OCI-LY3 (cell line): Measurements from ENCODE around the gene BRINP1.

ENCODE experiments used
- H2AFZ ChIP-seq: fragments of 200-600, 300-600 bp; shearing (Covaris generic); 2 replicates; pipeline ENCODE4 v1.6.0; 2014; ENCODE audit warnings: antibody characterized with exemption, low read depth, low read length
- H3K27ac ChIP-seq: fragments of 200-600, 300-600 bp; sonication (generic); 2 replicates; pipeline ENCODE4 v1.5.1; 2014; ENCODE audit warnings: mild to moderate bottlenecking, low read length, moderate library complexity, mixed read lengths
- H3K27me3 ChIP-seq: fragments of 200-600, 300-600 bp; sonication (generic); 2 replicates; pipeline ENCODE4 v1.6.1; 2014; ENCODE audit warnings: low read depth, low read length, mixed read lengths
- H3K36me3 ChIP-seq: fragments of 200-600, 300-600 bp; sonication (generic); replicated peaks from 2 replicates; pipeline ENCODE3; 2014; ENCODE audit warnings: low read depth, low read length, mixed read lengths
- H3K4me1 ChIP-seq: fragments of 300-600, 200-600 bp; sonication (generic); 2 replicates; pipeline ENCODE4 v1.6.1; 2014; ENCODE audit warnings: low read length, mixed read lengths
- H3K4me2 ChIP-seq: fragments of 200-600, 300-600 bp; sonication (generic); 2 replicates; pipeline ENCODE4 v1.6.1; 2014; ENCODE audit warnings: low read length, mixed read lengths
- H3K4me3 ChIP-seq: fragments of 300-600, 200-600 bp; sonication (generic); 2 replicates; pipeline ENCODE4 v1.5.1; 2014; ENCODE audit warnings: antibody characterized with exemption, mild to moderate bottlenecking, low read length, moderate library complexity
- H3K79me2 ChIP-seq: fragments of 300-600, 200-600 bp; shearing (Covaris generic); 2 replicates; pipeline ENCODE4 v1.6.1; 2014; ENCODE audit warnings: mild to moderate bottlenecking, low read length, mixed read lengths
- H3K9ac ChIP-seq: fragments of 300-600, 200-600 bp; shearing (Covaris generic); 2 replicates; pipeline ENCODE4 v1.6.0; 2014; ENCODE audit warnings: mild to moderate bottlenecking, low read length, moderate library complexity
- H3K9me3 ChIP-seq: fragments of 200-600, 300-600 bp; shearing (Covaris generic); 2 replicates; pipeline ENCODE4 v1.6.1; 2014; ENCODE audit warnings: low read length, mixed read lengths; ENCODE audit not compliant: insufficient read depth
- H4K20me1 ChIP-seq: fragments of 200-600, 300-600 bp; sonication (generic); 2 replicates; pipeline ENCODE4 v1.6.1; 2016; ENCODE audit warnings: low read length, mixed read lengths; ENCODE audit not compliant: insufficient read depth
- EZH2phosphoT487 ChIP-seq: fragments of 200-600 bp; shearing (Covaris generic); IDR thresholded peaks from 2 replicates; pipeline ENCODE4 v1.6.1; 2018; ENCODE audit warnings: antibody characterized with exemption, mixed run types, low read depth
- TF ChIP-seq, protein P1 (sequence below): fragments of 200-600, 300-600 bp; sonication (generic); IDR thresholded peaks from 2 replicates; pipeline ENCODE4 v1.5.1; 2014; ENCODE audit warnings: antibody characterized with exemption, low read length, low read depth

BRINP1 gene

DNA sequence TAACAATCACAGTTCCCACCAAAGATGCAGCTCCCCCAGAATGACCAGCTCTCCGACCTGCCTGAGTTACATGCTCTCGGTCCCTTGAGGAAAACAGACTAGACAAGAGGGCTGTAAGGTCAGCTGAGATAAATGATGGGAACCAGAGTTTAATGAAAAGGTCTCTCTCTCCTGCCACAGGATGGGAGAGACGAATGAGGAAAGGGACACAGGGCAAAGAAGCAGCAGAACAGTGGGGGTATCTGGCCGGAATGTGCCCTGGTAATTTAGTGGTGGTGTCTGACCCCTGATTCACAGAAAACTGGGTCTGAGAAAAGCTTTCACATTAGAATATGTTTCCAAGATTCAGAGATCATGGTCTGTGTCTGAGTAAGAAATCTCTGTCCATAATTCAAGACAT is 118.5 kb downstream of the BRINP1 start:
- no peak for TF ChIP-seq EZH2phosphoT487
- TF ChIP-seq, protein P1, sequence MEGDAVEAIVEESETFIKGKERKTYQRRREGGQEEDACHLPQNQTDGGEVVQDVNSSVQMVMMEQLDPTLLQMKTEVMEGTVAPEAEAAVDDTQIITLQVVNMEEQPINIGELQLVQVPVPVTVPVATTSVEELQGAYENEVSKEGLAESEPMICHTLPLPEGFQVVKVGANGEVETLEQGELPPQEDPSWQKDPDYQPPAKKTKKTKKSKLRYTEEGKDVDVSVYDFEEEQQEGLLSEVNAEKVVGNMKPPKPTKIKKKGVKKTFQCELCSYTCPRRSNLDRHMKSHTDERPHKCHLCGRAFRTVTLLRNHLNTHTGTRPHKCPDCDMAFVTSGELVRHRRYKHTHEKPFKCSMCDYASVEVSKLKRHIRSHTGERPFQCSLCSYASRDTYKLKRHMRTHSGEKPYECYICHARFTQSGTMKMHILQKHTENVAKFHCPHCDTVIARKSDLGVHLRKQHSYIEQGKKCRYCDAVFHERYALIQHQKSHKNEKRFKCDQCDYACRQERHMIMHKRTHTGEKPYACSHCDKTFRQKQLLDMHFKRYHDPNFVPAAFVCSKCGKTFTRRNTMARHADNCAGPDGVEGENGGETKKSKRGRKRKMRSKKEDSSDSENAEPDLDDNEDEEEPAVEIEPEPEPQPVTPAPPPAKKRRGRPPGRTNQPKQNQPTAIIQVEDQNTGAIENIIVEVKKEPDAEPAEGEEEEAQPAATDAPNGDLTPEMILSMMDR, result no peak
- H3K27me3 ChIP-seq, result no peaks in the 10 kb centered on the region
- no peak overlapping the region for H3K9ac ChIP-seq
- no peak overlapping the region for H2AFZ ChIP-seq
- H3K4me1 ChIP-seq, result no peaks in the 10 kb centered on the region
- no peak overlapping the region for H3K4me2 ChIP-seq
- H3K9me3 ChIP-seq, result no peaks in the 10 kb centered on the region
- H4K20me1 ChIP-seq, result no peaks in the 10 kb centered on the region
- no peak overlapping the region for H3K27ac ChIP-seq
- H3K79me2 ChIP-seq, result no peaks in the 10 kb centered on the region
- H3K36me3 ChIP-seq, result no peaks in the 10 kb centered on the region
- H3K4me3 ChIP-seq, result no peak overlapping the region

DNA sequence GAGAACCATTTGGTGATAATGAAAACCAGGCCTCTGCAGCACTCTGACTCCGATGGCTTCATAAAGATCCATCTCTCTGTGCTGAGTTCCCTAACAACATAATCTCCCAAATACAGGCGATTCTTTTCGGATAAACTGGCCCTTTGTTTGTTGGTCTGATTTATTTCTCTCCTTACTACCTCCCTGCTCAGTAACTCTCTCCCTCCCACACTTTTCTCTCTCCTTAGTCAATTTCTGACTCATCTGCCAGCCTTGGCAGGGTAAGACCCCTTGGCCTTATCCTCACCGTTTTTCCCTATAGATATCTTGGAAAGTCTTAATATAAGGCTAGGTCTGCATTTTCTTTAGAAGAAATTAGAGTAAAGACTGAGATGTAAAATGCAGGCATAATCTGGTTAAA is 128.7 kb downstream of the BRINP1 start:
- no peaks in the 10 kb centered on the region for H3K27me3 ChIP-seq
- TF ChIP-seq, protein P1, result no peak
- no peak for TF ChIP-seq EZH2phosphoT487
- no peaks in the 10 kb centered on the region for H3K36me3 ChIP-seq
- H3K9ac ChIP-seq, result no peak overlapping the region
- no peaks in the 10 kb centered on the region for H3K9me3 ChIP-seq
- no peak overlapping the region for H2AFZ ChIP-seq
- no peaks in the 10 kb centered on the region for H3K4me1 ChIP-seq
- no peaks in the 10 kb centered on the region for H4K20me1 ChIP-seq
- no peak overlapping the region for H3K4me3 ChIP-seq
- no peak overlapping the region for H3K27ac ChIP-seq
- H3K4me2 ChIP-seq, result no peak overlapping the region
- no peaks in the 10 kb centered on the region for H3K79me2 ChIP-seq

DNA sequence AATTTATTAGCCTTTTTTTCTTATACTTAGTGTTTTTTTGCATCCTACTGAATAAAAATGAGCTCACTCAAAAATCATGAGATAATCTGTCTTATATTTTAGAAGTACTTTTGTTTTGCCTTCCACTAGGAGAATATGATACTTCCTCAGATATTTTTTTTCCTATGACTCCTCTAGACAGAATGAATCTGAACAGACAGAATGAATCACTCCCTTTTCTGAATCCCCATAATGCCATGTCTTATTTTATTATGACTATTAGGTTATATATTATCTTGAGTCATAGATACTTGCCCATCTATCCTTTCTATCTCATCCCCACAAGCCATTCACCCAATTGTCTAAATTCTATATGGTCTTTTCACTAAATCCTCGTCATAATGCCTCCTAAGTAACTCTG is 134.6 kb downstream of the BRINP1 start:
- Histone ChIP-seq H3K4me3 (no peak overlapping the region), H3K36me3 (no peaks in the 10 kb centered on the region), H3K27me3 (no peaks in the 10 kb centered on the region), H3K27ac (no peak overlapping the region), H2AFZ (no peak overlapping the region), H3K79me2 (no peaks in the 10 kb centered on the region), H4K20me1 (no peaks in the 10 kb centered on the region), H3K9ac (no peak overlapping the region), H3K9me3 (no peaks in the 10 kb centered on the region), H3K4me1 (no peaks in the 10 kb centered on the region), H3K4me2 (no peak overlapping the region)
- TF ChIP-seq EZH2phosphoT487, result no peak
- TF ChIP-seq, protein P1, result no peak

DNA sequence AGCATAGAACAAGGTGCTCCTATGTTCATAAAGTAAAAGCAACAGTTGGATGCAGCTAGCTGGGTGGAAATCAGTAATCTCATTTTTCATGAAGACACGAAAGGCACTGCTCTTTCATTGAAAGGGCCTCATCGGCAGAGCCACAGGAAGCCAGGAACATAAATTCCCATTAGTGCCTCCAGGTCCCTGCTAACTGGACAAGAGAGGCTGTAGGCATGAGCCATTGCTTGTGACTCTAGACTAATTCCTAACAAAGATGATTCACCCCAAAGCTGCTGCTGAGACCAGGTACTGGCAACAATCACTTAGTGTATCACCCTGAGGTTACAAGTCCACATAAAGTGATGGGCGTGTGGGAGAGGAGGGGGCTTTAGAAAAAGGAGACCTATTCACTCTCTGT is 141.8 kb downstream of the BRINP1 start:
- TF ChIP-seq EZH2phosphoT487, result no peak
- TF ChIP-seq, protein P1, result no peak
- no peak overlapping the region for H2AFZ ChIP-seq
- H3K4me3 ChIP-seq, result no peak overlapping the region
- no peaks in the 10 kb centered on the region for H4K20me1 ChIP-seq
- no peaks in the 10 kb centered on the region for H3K79me2 ChIP-seq
- no peaks in the 10 kb centered on the region for H3K36me3 ChIP-seq
- no peak overlapping the region for H3K4me2 ChIP-seq
- no peak overlapping the region for H3K27ac ChIP-seq
- H3K27me3 ChIP-seq, result no peaks in the 10 kb centered on the region
- no peaks in the 10 kb centered on the region for H3K4me1 ChIP-seq
- no peaks in the 10 kb centered on the region for H3K9me3 ChIP-seq
- no peak overlapping the region for H3K9ac ChIP-seq
